Forelimb muscle (tissue), 1 donor: ENCODE data around the gene DOCK1. TPM values are rescaled to one million over a fixed set of nuclear protein-coding genes. Genes with fewer than 3 reads are reported as not detected.
"Not testable (repeated sequence)": the region's sequence is repeated elsewhere in the genome, so short reads cannot be mapped to it uniquely, and the experiment has no call there.

Experiments used
- DNase-seq: peaks from one replicate; pipeline ENCODE4 v3.0.0-alpha.2; 2013; ENCODE audit warnings: low read depth
- polyA plus RNA-seq: library from polyadenylated mRNA; unstranded; fragments of 120-200 nt; gene quantifications from one replicate; pipeline ENCODE4 v1.2.1, GENCODE V29; 2013; ENCODE audit not compliant: insufficient read length

DOCK1 gene
- polyA plus RNA-seq, 1 donor = 26.7 TPM

DNA sequence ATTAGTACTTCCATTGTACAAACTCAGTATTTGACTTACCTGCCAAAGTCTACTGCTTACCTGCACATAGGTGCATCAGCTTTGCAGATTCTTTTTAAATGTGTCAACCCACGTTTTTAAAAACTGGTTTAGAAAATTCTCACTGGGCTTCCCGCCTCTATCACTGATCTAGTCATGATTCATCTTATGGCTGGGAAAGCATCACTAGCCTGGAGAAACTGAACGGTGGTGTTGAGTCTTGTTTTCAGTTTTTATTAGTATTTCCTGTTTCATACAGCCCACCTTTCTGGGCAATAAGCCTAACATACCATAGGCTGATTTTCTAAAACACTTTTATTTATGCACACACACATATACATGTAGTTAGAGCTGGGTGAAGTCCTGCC lies 19.7 kb downstream of the DOCK1 start:
- no peak for DNase-seq

DNA sequence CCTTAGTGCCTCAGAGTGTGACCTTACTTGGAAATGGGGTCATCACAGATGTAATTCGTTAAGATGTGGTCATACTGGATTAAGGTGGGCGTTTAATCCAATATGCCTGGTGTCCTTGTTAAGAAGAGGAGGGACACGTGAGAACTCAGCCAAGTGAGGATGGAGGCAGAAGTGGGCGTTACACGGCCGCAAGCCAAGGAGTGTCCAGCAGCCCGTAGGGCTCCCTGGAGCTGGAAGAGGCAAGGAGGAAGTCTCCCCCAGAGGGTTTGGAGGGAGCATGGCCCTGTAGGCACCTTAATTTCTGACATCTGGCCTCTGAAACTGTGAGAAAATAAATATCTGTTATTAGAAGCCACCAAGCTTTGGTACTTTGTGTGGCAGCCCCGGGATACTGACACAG lies 21.3 kb downstream of the DOCK1 start:
- DNase-seq = no peak

DNA sequence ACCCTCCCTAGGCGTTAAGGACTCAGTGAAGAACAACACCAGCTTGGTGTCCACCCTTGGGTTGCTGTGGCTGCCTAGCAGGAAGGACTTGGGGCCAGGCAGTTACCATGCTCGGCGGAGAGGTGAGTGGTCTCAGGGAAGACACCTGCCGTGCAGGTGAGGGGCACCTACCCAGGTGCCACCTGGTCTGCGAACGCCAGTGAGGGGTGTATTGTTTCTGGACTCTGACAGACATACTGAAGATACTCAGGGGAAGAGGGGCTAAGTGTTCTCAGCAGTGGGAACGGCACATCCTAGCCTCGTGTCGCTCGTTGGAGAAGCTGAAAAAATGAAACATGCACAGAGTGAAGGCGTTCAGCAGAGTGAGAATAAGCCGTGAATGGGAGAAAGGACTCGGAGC lies 22.6 kb downstream of the DOCK1 start:
- DNase-seq = no peak

- DNase-seq = no peak
Measured at GRCh38 chr10:126928274-126928673, 23.0 kb downstream of the DOCK1 start.

GRCh38 chr10:126929391-126929790 lies 24.2 kb downstream of the DOCK1 start:
- no peak for DNase-seq

- DNase-seq = no peak
Measured at GRCh38 chr10:126930131-126930882, 25.1 kb downstream of the DOCK1 start.

DNA sequence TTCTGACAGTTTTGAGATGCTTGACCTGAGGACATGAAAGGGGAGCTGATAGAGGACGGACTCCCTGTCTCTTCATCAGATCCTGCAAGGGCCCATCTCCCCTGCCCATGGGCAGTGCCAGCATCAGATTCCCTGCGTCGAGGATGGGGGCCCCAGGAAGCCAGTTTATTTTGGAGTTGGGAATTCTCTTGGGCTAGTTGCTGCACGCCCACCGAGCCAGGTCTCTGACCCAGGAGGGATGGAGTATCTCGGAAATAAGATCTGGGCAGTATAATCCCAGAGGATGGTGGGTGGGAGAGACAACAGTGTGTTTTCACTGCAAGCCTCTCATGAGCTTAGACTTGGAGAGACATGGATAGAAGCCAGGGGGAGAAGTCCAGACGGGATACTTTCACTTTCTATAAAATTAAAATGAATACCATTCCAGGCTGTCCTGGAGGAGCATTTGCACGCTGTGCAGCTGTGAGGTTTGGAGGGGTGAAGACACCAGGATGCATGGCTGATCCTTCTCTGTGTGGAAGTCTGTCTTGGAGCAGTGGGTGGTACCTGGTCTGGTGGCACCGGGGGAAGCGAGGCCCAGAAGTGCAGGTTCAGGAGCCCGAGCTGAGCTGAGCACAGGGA lies 25.8 kb downstream of the DOCK1 start:
- DNase-seq = peak; percentile 63

DNA sequence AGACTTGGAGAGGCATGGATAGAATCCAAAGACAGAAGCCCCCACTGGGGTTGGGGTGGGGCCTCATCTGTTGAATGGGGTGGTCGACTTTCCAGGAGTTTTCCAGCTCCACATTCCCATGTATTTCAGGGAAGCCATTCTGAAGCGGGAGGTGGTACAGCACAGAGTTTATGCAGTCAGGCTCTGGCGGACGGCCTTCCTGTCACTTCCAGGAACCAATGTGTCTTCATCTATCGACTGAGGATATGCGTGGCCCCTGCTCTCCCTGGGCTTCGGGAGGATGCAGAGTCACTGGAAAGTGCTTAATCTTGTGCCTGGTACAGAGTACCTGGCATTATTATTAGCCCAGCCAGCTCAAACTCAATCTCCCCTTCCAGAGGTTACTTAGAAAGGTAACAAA lies 26.3 kb downstream of the DOCK1 start:
- no peak for DNase-seq

DNA sequence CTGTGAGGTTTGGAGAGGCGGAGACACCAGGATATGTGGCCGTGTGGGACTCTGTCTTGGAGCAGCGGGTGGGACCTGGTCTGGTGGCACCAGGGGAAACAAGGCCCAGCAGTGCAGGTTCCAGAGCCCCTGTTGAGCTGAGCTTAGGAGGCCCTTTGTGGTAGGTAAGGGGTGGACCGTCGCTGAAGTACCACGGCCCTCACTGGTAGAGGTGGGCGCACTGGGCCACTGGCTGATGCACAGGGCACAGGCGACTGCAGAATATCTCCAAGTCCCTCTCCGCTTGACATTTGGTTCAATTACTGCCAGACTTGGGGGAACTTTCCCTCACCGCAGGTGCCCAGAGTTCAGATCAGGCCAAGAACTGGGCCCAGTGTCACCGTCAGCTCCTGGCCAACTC lies 27.3 kb downstream of the DOCK1 start:
- DNase-seq = no peak

DNA sequence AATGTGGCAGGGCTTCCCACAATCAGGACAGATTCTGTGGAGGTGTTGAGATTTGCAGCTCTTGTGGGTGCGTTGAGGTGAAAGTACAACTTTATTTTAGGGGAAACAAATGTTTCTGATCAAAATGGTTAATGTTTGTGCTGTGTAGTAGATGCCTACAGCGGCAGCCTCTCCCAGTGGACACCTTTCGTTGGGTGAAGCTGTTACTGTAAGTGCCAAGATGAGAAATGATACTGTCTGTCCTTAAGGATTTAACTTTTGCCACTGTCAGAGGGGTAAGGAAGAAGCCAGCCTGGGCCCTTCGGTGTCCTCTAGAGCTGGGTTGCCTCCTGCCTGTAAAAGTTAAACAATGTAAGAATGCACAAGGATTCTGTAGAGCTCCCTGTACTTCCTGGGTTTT lies 27.9 kb downstream of the DOCK1 start:
- DNase-seq = no peak

- DNase-seq = no peak
Measured at GRCh38 chr10:126935263-126935946, 30.2 kb downstream of the DOCK1 start.

- no peak for DNase-seq
Measured at GRCh38 chr10:126937026-126937425, 31.8 kb downstream of the DOCK1 start.

- not testable (repeated sequence) for DNase-seq
Measured at GRCh38 chr10:126938121-126938520, 32.9 kb downstream of the DOCK1 start.

- no peak for DNase-seq
Measured at GRCh38 chr10:126939706-126940105, 34.5 kb downstream of the DOCK1 start.

DNA sequence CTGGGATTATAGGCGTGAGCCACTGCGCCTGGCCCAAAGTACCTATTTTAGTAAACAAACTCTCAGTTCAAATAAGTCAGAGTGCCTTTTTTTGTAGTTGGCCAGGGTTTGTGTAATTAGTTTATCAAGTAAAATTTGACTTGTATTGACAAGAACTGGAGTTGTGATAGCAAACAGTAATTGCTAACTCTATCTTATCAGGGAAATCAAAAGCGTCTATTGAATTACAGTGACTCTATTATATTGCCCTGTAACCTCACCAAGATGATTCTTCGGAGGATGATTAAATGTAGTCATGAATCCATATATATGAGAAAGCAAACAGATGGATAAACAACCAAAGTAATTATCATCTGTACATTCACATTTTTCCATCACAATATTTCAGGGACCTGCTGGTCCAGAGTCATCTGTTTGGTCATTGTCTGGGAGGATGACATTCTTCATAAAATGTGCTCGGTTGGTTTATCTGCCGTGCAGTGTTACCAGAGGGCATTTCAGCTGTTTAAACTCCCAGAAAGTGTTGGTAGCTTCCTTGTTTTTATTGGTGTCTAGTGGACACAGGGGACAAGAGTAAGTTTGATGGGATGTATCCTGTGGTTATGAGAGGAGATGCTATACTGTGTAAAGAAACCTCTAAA lies 35.6 kb downstream of the DOCK1 start:
- DNase-seq = no peak

- DNase-seq = no peak
Measured at GRCh38 chr10:126944191-126944590, 39.0 kb downstream of the DOCK1 start.

- DNase-seq = no peak
Measured at GRCh38 chr10:126945351-126946030, 40.3 kb downstream of the DOCK1 start.

DNA sequence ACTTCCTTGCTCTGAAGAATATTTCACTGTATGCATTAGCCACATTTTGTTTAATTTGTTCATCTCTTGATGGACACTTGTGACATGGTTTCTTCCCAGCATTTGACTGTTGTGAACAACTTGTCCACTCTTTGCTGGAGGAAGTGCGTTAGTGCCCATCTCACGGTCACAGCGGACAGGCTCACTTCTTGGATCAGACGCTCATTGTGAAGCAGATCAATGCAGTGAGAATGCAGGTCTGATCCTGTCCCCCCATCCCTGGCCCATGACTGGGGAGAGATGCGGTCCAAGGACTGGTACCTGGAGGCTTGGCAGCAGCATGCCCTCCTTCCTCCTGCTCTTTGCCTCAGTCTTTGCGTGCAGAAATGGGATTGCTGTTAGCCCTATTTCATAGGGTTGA lies 41.5 kb downstream of the DOCK1 start:
- DNase-seq = no peak

GRCh38 chr10:126948355-126949160 lies 43.3 kb downstream of the DOCK1 start:
- no peak for DNase-seq

DNA sequence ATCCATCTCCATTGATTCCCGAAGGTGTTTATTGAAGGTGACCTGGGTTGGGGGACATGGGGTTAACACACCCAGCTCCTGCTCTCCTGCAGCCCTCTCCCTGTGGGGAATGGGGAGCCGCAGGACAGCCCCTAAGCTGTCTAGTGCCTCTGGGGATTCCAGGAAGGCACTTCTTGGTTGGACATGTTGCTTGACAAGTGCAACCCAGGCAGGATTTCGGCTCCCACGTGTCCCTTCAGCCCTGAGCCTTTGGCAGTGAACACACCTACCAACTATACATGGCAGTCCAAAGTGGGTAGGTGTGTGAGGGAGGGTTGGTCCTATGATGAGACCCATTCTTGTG lies 43.9 kb downstream of the DOCK1 start:
- no peak for DNase-seq

DNA sequence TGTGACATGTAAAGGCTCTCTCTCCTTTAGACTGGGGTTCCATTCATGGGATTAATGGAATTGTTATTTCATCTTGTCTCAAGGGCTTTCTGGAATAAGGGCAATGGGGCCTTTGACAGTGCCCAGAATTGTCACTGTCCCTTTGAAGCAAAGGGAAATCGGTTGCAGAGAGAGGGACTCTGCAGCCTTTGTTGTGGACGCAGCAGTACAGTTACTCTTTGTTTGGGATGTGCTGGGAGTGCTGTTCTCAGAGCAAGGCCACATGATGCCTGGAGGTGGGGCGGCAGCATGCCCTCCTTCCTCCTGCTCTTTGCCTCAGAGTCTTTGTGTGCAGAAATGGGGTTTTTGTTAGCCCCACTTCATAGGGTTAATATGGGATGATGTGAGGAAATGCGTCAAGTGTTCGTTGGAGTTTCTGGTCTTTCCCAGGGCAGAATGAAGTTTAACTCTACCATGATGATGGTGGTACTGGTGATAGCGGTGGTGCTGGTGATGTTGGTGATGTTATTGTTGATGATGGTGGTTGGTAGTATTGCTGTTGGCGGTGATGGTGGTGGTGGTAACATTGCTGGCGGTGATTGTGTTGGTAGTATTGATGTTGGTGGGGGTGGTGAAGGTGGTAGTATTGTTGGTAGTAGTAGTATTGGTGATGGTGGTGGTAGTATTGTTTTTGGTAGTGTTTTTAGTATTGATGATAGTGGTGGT lies 45.3 kb downstream of the DOCK1 start:
- DNase-seq = no peak
